NCI-H446 (cell line): ENCODE data around the gene PPFIA4.
A peak's percentile ranks its signal among the peaks of the same experiment; 100 is the strongest.
"Not testable (repeated sequence)": the region's sequence is repeated elsewhere in the genome, so short reads cannot be mapped to it uniquely, and the experiment has no call there.

ENCODE experiments used
- DNase-seq, 2 experiments: peaks; one replicate each; lab custom pipeline; 2025; lab: John Stamatoyannopoulos, UW

PPFIA4 gene

GRCh38 chr1:203017061-203017460, 9.2 kb upstream of the PPFIA4 start:
- DNase-seq = no peak

- DNase-seq = no peak
Observed at GRCh38 chr1:203017692-203018091, 8.6 kb upstream of the PPFIA4 start.

GRCh38 chr1:203022855-203023254, 3.4 kb upstream of the PPFIA4 start:
- not testable (repeated sequence) for DNase-seq

- DNase-seq = no peak
Observed at GRCh38 chr1:203025686-203026030, 633 bp upstream of the PPFIA4 start.

GRCh38 chr1:203026666-203027663, 674 bp downstream of the PPFIA4 start:
- DNase-seq = no peak

GRCh38 chr1:203028067-203028783, 1.9 kb downstream of the PPFIA4 start:
- peak in 1 of 2 experiments; percentile 51 for DNase-seq

- peak in 1 of 2 experiments; percentile 34 for DNase-seq
Observed at GRCh38 chr1:203028784-203029553, 2.7 kb downstream of the PPFIA4 start.

- peak in 1 of 2 experiments; percentile 19 for DNase-seq
Observed at GRCh38 chr1:203031467-203031866, 5.2 kb downstream of the PPFIA4 start.

- no peak for DNase-seq
Observed at GRCh38 chr1:203033287-203033686, 7.0 kb downstream of the PPFIA4 start.

GRCh38 chr1:203033917-203034316, 7.6 kb downstream of the PPFIA4 start:
- DNase-seq = no peak

- DNase-seq = no peak
Observed at GRCh38 chr1:203034422-203035110, 8.3 kb downstream of the PPFIA4 start.

GRCh38 chr1:203035111-203036000, 9.1 kb downstream of the PPFIA4 start:
- no peak for DNase-seq

GRCh38 chr1:203036135-203036534, 9.8 kb downstream of the PPFIA4 start:
- DNase-seq = no peak

GRCh38 chr1:203036537-203036936, 10.2 kb downstream of the PPFIA4 start:
- DNase-seq = no peak

- DNase-seq = no peak
Observed at GRCh38 chr1:203037509-203038190, 11.4 kb downstream of the PPFIA4 start.

- DNase-seq = peak in 1 of 2 experiments; percentile 45
Observed at GRCh38 chr1:203038217-203038741, 12.0 kb downstream of the PPFIA4 start.

GRCh38 chr1:203038891-203039608, 12.8 kb downstream of the PPFIA4 start:
- DNase-seq = peak; percentile 60 to 79

GRCh38 chr1:203039609-203040512, 13.6 kb downstream of the PPFIA4 start:
- DNase-seq = no peak
